Natural killer cell (primary cell): ENCODE data around the gene FIBP. TPM values are rescaled to one million over a fixed set of nuclear protein-coding genes. Genes with fewer than 3 reads are reported as not detected.

Experiments
- ATAC-seq, 3 donors: fragments of 150-1000 bp in 2 of 3; fragments of 200-7000 bp in 1 of 3; cut with Tn5 transposase; 1 replicate in 1 of 3; 2 replicates in 2 of 3; pipeline ENCODE4 v1.10.0; 2021; ENCODE audit warnings: mild to moderate bottlenecking in 2 of 3, moderate library complexity in 2 of 3
- DNase-seq, 2 donors: peaks; one replicate each; pipeline versions ENCODE4 v3.0.0 to v3.0.0-alpha.2; 2013 to 2021; ENCODE audit warnings: mixed read lengths in 1 of 2
- H3K27ac ChIP-seq: one replicate; pipeline ENCODE4 v1.5.1; 2013; ENCODE audit warnings: mild to moderate bottlenecking, low read length
- H3K27me3 ChIP-seq: one replicate; pipeline ENCODE4 v1.6.1; 2013; ENCODE audit warnings: low read length; ENCODE audit not compliant: control insufficient read depth, insufficient read depth
- H3K36me3 ChIP-seq: one replicate; pipeline ENCODE4 v1.6.1; 2013; ENCODE audit warnings: low read length; ENCODE audit not compliant: control insufficient read depth, insufficient read depth
- H3K4me1 ChIP-seq: one replicate; pipeline ENCODE4 v1.6.1; 2013; ENCODE audit warnings: low read length; ENCODE audit not compliant: control insufficient read depth, insufficient read depth
- H3K4me3 ChIP-seq: one replicate; pipeline ENCODE4 v1.5.1; 2013; ENCODE audit warnings: low read length
- H3K9me3 ChIP-seq: one replicate; pipeline ENCODE4 v1.6.1; 2013; ENCODE audit warnings: low read length; ENCODE audit not compliant: control insufficient read depth, insufficient read depth
- H3K27ac Mint-ChIP-seq, 2 donors: one replicate each; pipeline ENCODE4 v1.8.0; 2022; ENCODE audit warnings: mild to moderate bottlenecking in 2 of 2, mixed read lengths in 2 of 2, moderate library complexity in 1 of 2
- H3K27me3 Mint-ChIP-seq, 2 donors: one replicate each; pipeline ENCODE4 v1.8.0; 2022; ENCODE audit warnings: low read depth in 2 of 2, mixed read lengths in 2 of 2
- H3K36me3 Mint-ChIP-seq: one replicate; pipeline ENCODE4 v1.8.0; 2022; ENCODE audit warnings: mixed read lengths
- H3K4me1 Mint-ChIP-seq, 2 donors: one replicate each; pipeline ENCODE4 v1.8.0; 2022; ENCODE audit warnings: mixed read lengths in 2 of 2
- H3K4me3 Mint-ChIP-seq: one replicate; pipeline ENCODE4 v1.8.0; 2022; ENCODE audit warnings: mild to moderate bottlenecking, moderate library complexity, mixed read lengths
- H3K9me3 Mint-ChIP-seq, 2 donors: one replicate each; pipeline ENCODE4 v1.8.0; 2022; ENCODE audit warnings: mixed read lengths in 2 of 2
- WGBS: methylation state at CpG from one replicate; pipeline ENCODE4 v1.1.7; 2013; ENCODE audit warnings: missing lambda C conversion rate; ENCODE audit not compliant: insufficient coverage; 5-methylcytosine and 5-hydroxymethylcytosine counted together
- intact Hi-C: fragments of 100-400 bp; cut with micrococcal nuclease; formaldehyde crosslinking; loops from one replicate; pipeline ENCODE4 v1.14.2; 2022
- total RNA-seq, 4 donors: library from RNA; stranded (reverse); fragments of 120-200 nt in 1 of 4; gene quantifications; one replicate each; pipeline versions ENCODE4 v1.2.3 to v1.2.4, GENCODE V29; 2013 to 2022
- TF ChIP-seq, protein P1 (sequence below): fragments of 200-600 bp; IDR thresholded peaks from one replicate; pipeline ENCODE4 v1.8.0; 2022; ENCODE audit warnings: antibody characterized with exemption

The FIBP gene
- total RNA-seq, 3 donors from 2014 or later (not counting 1 experiment from before 2014, with no cell fraction given) = 36.5 to 47.9 (median 45.7) TPM

DNA sequence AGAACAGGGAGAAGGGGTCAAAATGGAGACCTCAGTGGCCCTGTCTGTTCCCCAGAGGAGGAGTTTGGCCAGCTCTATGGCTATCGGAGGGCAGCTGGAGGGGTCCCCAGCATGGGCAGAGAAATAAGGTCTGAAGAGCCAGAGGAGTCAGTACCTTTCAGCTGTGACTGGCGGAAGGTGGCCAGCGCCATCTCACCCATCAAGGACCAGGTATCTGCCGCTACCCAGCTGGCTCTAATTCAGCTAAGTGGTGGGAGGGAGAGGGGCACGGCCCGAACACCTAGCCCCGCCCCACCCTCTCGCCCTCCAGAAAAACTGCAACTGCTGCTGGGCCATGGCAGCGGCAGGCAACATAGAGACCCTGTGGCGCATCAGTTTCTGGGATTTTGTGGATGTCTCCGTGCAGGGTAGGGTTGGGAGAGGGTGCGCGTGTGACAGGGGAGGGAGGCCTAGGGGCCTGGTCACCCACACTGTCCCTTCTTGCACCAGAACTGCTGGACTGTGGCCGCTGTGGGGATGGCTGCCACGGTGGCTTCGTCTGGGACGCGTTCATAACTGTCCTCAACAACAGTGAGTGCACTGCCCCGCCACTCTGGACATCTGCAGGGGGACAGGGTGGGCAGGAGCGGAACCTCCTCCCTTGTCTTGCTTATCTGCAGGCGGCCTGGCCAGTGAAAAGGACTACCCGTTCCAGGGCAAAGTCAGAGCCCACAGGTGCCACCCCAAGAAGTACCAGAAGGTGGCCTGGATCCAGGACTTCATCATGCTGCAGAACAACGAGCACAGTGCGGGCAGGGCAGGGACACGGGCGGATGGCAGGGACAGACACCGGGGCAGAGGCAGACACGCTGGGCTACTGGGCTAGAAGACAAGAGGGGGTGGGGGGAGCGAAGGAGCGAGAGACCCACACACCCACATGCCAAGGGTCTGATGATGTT is 5.9 kb downstream of the FIBP start:
- TF ChIP-seq, protein P1, sequence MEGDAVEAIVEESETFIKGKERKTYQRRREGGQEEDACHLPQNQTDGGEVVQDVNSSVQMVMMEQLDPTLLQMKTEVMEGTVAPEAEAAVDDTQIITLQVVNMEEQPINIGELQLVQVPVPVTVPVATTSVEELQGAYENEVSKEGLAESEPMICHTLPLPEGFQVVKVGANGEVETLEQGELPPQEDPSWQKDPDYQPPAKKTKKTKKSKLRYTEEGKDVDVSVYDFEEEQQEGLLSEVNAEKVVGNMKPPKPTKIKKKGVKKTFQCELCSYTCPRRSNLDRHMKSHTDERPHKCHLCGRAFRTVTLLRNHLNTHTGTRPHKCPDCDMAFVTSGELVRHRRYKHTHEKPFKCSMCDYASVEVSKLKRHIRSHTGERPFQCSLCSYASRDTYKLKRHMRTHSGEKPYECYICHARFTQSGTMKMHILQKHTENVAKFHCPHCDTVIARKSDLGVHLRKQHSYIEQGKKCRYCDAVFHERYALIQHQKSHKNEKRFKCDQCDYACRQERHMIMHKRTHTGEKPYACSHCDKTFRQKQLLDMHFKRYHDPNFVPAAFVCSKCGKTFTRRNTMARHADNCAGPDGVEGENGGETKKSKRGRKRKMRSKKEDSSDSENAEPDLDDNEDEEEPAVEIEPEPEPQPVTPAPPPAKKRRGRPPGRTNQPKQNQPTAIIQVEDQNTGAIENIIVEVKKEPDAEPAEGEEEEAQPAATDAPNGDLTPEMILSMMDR = no peak
- H3K27ac ChIP-seq = peak overlapping the region; percentile 82
- intact Hi-C loops = no loop called here
- peaks cover 77% of the 10 kb centered on the region for H3K4me1 ChIP-seq
- WGBS = 89% methylated on average over 30 of the region's 30 CpGs
- H3K27me3 ChIP-seq = no peaks in the 10 kb centered on the region
- Mint-ChIP-seq H3K27me3 (no peaks in the 10 kb centered on the region), H3K36me3 (no peaks in the 10 kb centered on the region), H3K4me3 (peak overlapping the region; percentile 90), H3K9me3 (no peaks in the 10 kb centered on the region), H3K27ac (peak overlapping the region; percentile 85 to 95), H3K4me1 (peaks cover 49 to 76% of the 10 kb centered on the region in 2 donors)
- no peak overlapping the region for H3K4me3 ChIP-seq
- no peak for ATAC-seq
- H3K36me3 ChIP-seq = peaks cover 34% of the 10 kb centered on the region
- DNase-seq = no peak
- H3K9me3 ChIP-seq = no peaks in the 10 kb centered on the region

DNA sequence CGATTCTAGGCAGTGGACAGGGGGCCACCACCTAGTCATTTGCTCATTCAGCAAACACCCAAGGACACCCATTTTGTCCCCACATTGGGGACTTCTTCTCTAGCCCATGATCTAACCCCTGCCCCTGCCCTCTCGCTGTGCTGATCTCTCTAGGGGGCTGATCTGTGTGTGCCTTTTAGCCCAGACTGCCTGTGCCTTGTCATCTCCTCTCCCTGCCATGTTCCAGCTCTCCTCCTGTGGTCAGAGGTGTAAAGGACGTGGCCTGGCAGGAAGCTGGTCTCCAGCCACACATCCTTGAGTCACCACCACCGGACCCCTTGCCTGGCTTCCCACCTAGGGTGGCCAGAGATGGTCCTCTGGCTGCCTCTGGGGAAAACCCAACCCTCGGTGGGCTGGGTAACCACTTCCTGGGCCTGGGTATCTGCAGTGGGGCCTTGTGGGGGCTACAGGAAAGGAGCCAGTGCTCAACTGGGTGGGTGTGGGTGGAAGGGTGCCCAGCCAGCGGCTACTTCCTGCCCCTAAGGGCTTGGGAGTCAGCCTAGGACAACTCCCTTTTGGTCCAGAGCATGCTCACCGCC is 7.3 kb downstream of the FIBP start:
- H3K4me3 ChIP-seq = peak overlapping the region; percentile 81
- peak; percentile 45 to 55 (median 48) for ATAC-seq
- intact Hi-C loops = no loop called here
- H3K9me3 ChIP-seq = no peaks in the 10 kb centered on the region
- H3K36me3 ChIP-seq = peaks cover 31% of the 10 kb centered on the region
- peaks cover 42 to 70% of the 10 kb centered on the region in 2 donors for H3K4me1 Mint-ChIP-seq
- DNase-seq = peak in 1 of 2 donors; percentile 48
- no peaks in the 10 kb centered on the region for H3K9me3 Mint-ChIP-seq
- TF ChIP-seq, protein P1 = no peak
- H3K27ac Mint-ChIP-seq = peak overlapping the region; percentile 85 to 95
- WGBS = 20% methylated on average over 7 of the region's 7 CpGs
- H3K27me3 ChIP-seq = no peaks in the 10 kb centered on the region
- no peaks in the 10 kb centered on the region for H3K27me3 Mint-ChIP-seq
- peak overlapping the region; percentile 82 for H3K27ac ChIP-seq
- H3K4me3 Mint-ChIP-seq = peak overlapping the region; percentile 90
- peaks cover 82% of the 10 kb centered on the region for H3K4me1 ChIP-seq
- H3K36me3 Mint-ChIP-seq = no peaks in the 10 kb centered on the region

DNA sequence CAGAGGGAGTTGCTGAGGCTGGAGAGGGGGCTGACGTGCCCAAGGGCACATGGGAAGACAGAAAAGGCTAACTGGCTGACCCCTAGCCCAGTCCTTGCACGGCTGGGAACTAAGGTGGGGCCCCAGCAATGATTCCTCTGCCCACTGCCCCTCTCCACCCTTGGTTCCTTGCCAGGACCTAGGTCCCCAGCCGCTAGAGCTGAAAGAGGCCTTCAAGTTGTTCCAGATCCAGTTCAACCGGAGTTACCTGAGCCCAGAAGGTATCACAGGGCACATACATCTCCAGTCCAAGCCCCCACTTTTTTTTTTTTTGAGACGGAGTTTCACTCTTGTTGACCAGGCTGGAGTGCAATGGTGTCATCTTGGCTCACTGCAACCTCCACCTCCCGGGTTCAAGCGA is 8.2 kb downstream of the FIBP start:
- H3K9me3 ChIP-seq = no peaks in the 10 kb centered on the region
- no peak for DNase-seq

More for the DNA sequence above, 8.2 kb downstream of the FIBP start:
- Mint-ChIP-seq H3K27me3 (no peaks in the 10 kb centered on the region), H3K27ac (peak overlapping the region; percentile 85 to 95), H3K4me1 (peaks cover 42 to 66% of the 10 kb centered on the region in 2 donors), H3K4me3 (peak overlapping the region; percentile 90), H3K9me3 (no peaks in the 10 kb centered on the region), H3K36me3 (no peaks in the 10 kb centered on the region)
- Histone ChIP-seq H3K27ac (peak overlapping the region; percentile 82), H3K27me3 (no peaks in the 10 kb centered on the region), H3K4me3 (peak overlapping the region; percentile 81), H3K4me1 (peaks cover 78% of the 10 kb centered on the region), H3K36me3 (peaks cover 31% of the 10 kb centered on the region)
- intact Hi-C loops = no loop called here
- ATAC-seq = no peak
- TF ChIP-seq, protein P1 = no peak
- 25% methylated on average over 7 of the region's 7 CpGs for WGBS
